GM12874 (cell line): ENCODE results near the gene PRKN.

Experiments
- CTCF ChIP-seq: IDR thresholded peaks from 2 replicates; pipeline ENCODE4 v1.5.1; 2011; ENCODE audit warnings: low read depth, mild to moderate bottlenecking, control low read depth, low read length, moderate library complexity; ENCODE audit not compliant: insufficient read depth

Gene PRKN

GRCh38 chr6:161373905-161374451, 1353.6 kb downstream of the PRKN start:
- peak; percentile 86 for TF ChIP-seq CTCF

GRCh38 chr6:161372422-161372793, 1355.2 kb downstream of the PRKN start:
- TF ChIP-seq CTCF: no peak

GRCh38 chr6:161370880-161371279, 1356.7 kb downstream of the PRKN start:
- TF ChIP-seq CTCF: peak; percentile 92

GRCh38 chr6:161369339-161369738, 1358.2 kb downstream of the PRKN start:
- no peak for TF ChIP-seq CTCF

- TF ChIP-seq CTCF: no peak
Observed at GRCh38 chr6:161368514-161368913, 1359.1 kb downstream of the PRKN start.

- no peak for TF ChIP-seq CTCF
Observed at GRCh38 chr6:161367472-161367871, 1360.1 kb downstream of the PRKN start.

- no peak for TF ChIP-seq CTCF
Observed at GRCh38 chr6:161366301-161366923, 1361.2 kb downstream of the PRKN start.
